Measurements from ENCODE around the gene PDHB.
"Not testable (repeated sequence)": the region's sequence is repeated elsewhere in the genome, so short reads cannot be mapped to it uniquely, and the experiment has no call there.

The PDHB gene

GRCh38 chr3:58459160-58459559, 25.5 kb upstream of the PDHB start:
- no peaks in the 10 kb centered on the region for H3K27me3 ChIP-seq (replicated peaks; ENCODE audit: insufficient read depth, low read length)
- H2AFZ ChIP-seq (ENCODE audit: low read length), result no peak overlapping the region
- H3K4me3 ChIP-seq (ENCODE audit: low read length), result no peak overlapping the region
- H3K4me2 ChIP-seq (ENCODE audit: low read depth, low read length), result no peak overlapping the region
- H3F3A ChIP-seq (ENCODE audit: insufficient read depth, low read length), result no peaks in the 10 kb centered on the region
- H3K27ac ChIP-seq (ENCODE audit: low read length), result no peak overlapping the region
- H3K79me2 ChIP-seq (ENCODE audit: low read length), result no peaks in the 10 kb centered on the region
- no peaks in the 10 kb centered on the region for H3K36me3 ChIP-seq (replicated peaks; ENCODE audit: insufficient read depth, low read length)
- no peaks in the 10 kb centered on the region for H3K9me2 ChIP-seq (replicated peaks; ENCODE audit: insufficient read depth, low read length)
- H3K4me1 ChIP-seq (ENCODE audit: low read length), result no peaks in the 10 kb centered on the region
- no peaks in the 10 kb centered on the region for H3K9me3 ChIP-seq (replicated peaks; ENCODE audit: insufficient read depth, low read length)
- no peak for DNase-seq
- H4K20me1 ChIP-seq (ENCODE audit: insufficient read depth, low read length), result no peaks in the 10 kb centered on the region
- TF ChIP-seq EZH2 (optimal IDR thresholded peaks at IDR 0.05; ENCODE audit: low read depth, low read length), result no peak
- H3K9ac ChIP-seq (ENCODE audit: low read length), result no peak overlapping the region

- Histone ChIP-seq H4K20me1 (ENCODE audit: insufficient read depth, low read length) (no peaks in the 10 kb centered on the region), H3K4me1 (ENCODE audit: low read length) (no peaks in the 10 kb centered on the region), H3K9me2 (replicated peaks; ENCODE audit: insufficient read depth, low read length) (no peaks in the 10 kb centered on the region), H3K4me3 (ENCODE audit: low read length) (no peak overlapping the region), H3K79me2 (ENCODE audit: low read length) (no peaks in the 10 kb centered on the region), H3K4me2 (ENCODE audit: low read depth, low read length) (no peak overlapping the region), H3K27me3 (replicated peaks; ENCODE audit: insufficient read depth, low read length) (no peaks in the 10 kb centered on the region), H3K9me3 (replicated peaks; ENCODE audit: insufficient read depth, low read length) (no peaks in the 10 kb centered on the region), H3K27ac (ENCODE audit: low read length) (no peak overlapping the region), H3K9ac (ENCODE audit: low read length) (no peak overlapping the region), H3K36me3 (replicated peaks; ENCODE audit: insufficient read depth, low read length) (no peaks in the 10 kb centered on the region), H3F3A (ENCODE audit: insufficient read depth, low read length) (no peaks in the 10 kb centered on the region), H2AFZ (ENCODE audit: low read length) (no peak overlapping the region)
- no peak for DNase-seq
- no peak for TF ChIP-seq EZH2phosphoT487 (IDR thresholded peaks at IDR 0.05; ENCODE audit: low read length)
- TF ChIP-seq CTCF (IDR thresholded peaks at IDR 0.05; ENCODE audit: low read length), result no peak
- TF ChIP-seq EZH2 (optimal IDR thresholded peaks at IDR 0.05; ENCODE audit: low read depth, low read length), result no peak
These were observed 18.5 kb upstream of the PDHB start for GRCh38 chr3:58452176-58452575.

DNA sequence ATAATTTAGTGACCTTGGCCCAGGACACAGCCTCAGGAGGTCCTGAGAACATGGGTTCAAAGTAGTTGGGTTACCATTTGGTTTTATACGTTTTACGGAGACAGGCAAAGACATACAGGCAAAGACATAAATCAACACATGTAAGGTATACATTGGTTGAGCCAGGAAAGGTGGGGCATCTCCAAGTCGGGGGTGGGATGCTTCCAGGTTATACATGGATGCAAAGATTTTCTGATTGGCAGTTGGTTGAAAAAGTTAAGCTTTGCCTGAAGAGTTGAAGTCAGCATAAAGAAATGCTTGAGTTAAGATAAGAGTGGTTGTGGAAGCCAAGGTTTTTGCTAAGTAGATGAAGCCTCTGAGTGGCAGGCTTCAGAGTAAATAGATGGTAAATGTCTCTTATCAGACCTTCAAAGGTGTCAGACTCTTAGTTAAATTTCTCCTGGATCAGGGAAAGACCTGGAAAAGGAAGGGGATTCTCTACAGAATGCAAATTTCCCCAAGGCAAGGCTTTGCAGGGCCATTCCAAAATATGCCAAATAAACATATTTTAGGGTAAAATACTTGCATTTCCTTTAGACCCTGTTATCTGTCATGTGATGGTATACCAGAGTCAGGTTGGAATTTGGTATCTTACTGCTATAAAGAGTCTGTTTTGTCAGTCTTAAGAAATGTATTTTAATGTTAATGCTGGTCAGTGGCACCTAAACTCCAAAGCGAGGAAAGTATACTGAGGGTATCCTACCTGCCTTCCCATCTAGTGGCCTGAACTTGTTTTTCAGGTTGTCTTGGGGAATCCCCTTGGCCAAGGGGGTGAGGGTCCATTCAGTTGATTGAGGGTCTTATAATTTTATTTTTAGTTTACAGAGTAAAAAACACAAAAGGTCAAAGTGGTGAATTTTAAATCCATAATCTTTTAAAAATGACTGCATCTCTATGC, 8.2 kb upstream of the PDHB start:
- Histone ChIP-seq H3K9me3 (replicated peaks; ENCODE audit: insufficient read depth, low read length) (no peaks in the 10 kb centered on the region), H3K9ac (ENCODE audit: low read length) (no peak overlapping the region), H3F3A (ENCODE audit: insufficient read depth, low read length) (no peaks in the 10 kb centered on the region), H4K20me1 (ENCODE audit: insufficient read depth, low read length) (no peaks in the 10 kb centered on the region), H3K79me2 (ENCODE audit: low read length) (no peaks in the 10 kb centered on the region), H2AFZ (ENCODE audit: low read length) (no peak overlapping the region), H3K36me3 (replicated peaks; ENCODE audit: insufficient read depth, low read length) (no peaks in the 10 kb centered on the region), H3K27ac (ENCODE audit: low read length) (no peak overlapping the region), H3K4me2 (ENCODE audit: low read depth, low read length) (no peak overlapping the region), H3K27me3 (replicated peaks; ENCODE audit: insufficient read depth, low read length) (no peaks in the 10 kb centered on the region), H3K4me1 (ENCODE audit: low read length) (no peaks in the 10 kb centered on the region), H3K9me2 (replicated peaks; ENCODE audit: insufficient read depth, low read length) (no peaks in the 10 kb centered on the region), H3K4me3 (ENCODE audit: low read length) (no peak overlapping the region)
- no peak for DNase-seq
- TF ChIP-seq CTCF (IDR thresholded peaks at IDR 0.05; ENCODE audit: low read length), result no peak

DNA sequence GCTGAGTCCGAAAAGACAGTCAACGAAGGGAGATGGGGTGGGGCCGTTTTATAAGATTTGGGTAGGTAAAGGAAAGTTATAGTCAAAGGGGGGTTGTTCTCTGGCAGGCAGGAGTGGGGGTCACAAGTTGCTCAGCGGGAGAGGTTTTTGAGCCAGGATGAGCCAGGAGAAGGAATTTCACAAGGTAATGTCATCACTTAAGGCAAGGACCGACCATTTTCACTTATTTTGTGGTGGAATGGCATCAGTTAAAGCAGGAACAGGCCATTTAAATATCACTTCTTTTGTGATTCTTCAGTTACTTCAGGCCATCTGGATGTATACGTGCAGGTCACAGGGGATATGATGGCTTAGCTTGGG, 7.3 kb upstream of the PDHB start:
- not testable (repeated sequence) for H3K4me2 ChIP-seq (ENCODE audit: low read depth, low read length); H3K36me3 ChIP-seq (replicated peaks; ENCODE audit: insufficient read depth, low read length); H3F3A ChIP-seq (ENCODE audit: insufficient read depth, low read length); H3K4me1 ChIP-seq (ENCODE audit: low read length); H3K9me3 ChIP-seq (replicated peaks; ENCODE audit: insufficient read depth, low read length); H3K4me3 ChIP-seq (ENCODE audit: low read length); H3K9ac ChIP-seq (ENCODE audit: low read length); DNase-seq; H3K79me2 ChIP-seq (ENCODE audit: low read length); H3K27ac ChIP-seq (ENCODE audit: low read length); H4K20me1 ChIP-seq (ENCODE audit: insufficient read depth, low read length); H3K9me2 ChIP-seq (replicated peaks; ENCODE audit: insufficient read depth, low read length); H2AFZ ChIP-seq (ENCODE audit: low read length); H3K27me3 ChIP-seq (replicated peaks; ENCODE audit: insufficient read depth, low read length)

- H3K9me3 ChIP-seq (replicated peaks; ENCODE audit: insufficient read depth, low read length); H3F3A ChIP-seq (ENCODE audit: insufficient read depth, low read length); H3K4me1 ChIP-seq (ENCODE audit: low read length); DNase-seq; H3K4me2 ChIP-seq (ENCODE audit: low read depth, low read length); H3K36me3 ChIP-seq (replicated peaks; ENCODE audit: insufficient read depth, low read length); H3K27me3 ChIP-seq (replicated peaks; ENCODE audit: insufficient read depth, low read length); H3K9me2 ChIP-seq (replicated peaks; ENCODE audit: insufficient read depth, low read length); H3K9ac ChIP-seq (ENCODE audit: low read length); H4K20me1 ChIP-seq (ENCODE audit: insufficient read depth, low read length); H3K27ac ChIP-seq (ENCODE audit: low read length); H2AFZ ChIP-seq (ENCODE audit: low read length); H3K4me3 ChIP-seq (ENCODE audit: low read length): not testable (repeated sequence)
- peaks cover 12% of the 10 kb centered on the region for H3K79me2 ChIP-seq (ENCODE audit: low read length)
These were observed 3.6 kb upstream of the PDHB start for GRCh38 chr3:58437276-58437675.
